HG03571 (cell line): Measurements from ENCODE around the gene REL.
"Not testable (repeated sequence)": the region's sequence is repeated elsewhere in the genome, so short reads cannot be mapped to it uniquely, and the experiment has no call there.

Experiments used
- ATAC-seq: cut with Tn5 transposase; IDR thresholded peaks from one replicate; pipeline ENCODE4 v1.9.1; 2021; ENCODE audit not compliant: unreplicated experiment

Gene REL

GRCh38 chr2:60906395-60906794 lies 25.0 kb downstream of the REL start:
- no peak for ATAC-seq

DNA sequence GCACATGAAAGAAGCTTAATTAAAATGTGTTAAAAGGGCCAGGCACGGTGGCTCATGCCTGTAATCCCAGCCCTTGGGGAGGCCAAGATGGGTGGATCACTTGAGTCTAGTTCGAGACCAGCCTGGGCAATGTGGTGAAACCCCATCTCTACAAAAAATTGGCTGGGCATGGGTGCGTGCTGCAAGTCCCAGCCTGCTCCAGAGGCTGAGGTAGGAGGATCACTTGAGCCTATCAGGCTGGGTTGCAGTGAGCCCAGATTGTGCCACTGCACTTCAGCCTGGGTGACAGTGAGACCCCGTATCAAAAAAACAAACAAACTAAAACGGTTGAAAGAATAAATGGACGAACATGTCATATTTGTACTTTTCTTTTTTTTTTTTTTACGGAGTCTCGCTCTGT lies 26.0 kb downstream of the REL start:
- no peak for ATAC-seq

GRCh38 chr2:60925994-60926740 lies 44.8 kb downstream of the REL start:
- no peak for ATAC-seq

- no peak for ATAC-seq
Observed at GRCh38 chr2:60926741-60927552, 45.6 kb downstream of the REL start.

GRCh38 chr2:60932061-60932460 lies 50.7 kb downstream of the REL start:
- not testable (repeated sequence) for ATAC-seq

DNA sequence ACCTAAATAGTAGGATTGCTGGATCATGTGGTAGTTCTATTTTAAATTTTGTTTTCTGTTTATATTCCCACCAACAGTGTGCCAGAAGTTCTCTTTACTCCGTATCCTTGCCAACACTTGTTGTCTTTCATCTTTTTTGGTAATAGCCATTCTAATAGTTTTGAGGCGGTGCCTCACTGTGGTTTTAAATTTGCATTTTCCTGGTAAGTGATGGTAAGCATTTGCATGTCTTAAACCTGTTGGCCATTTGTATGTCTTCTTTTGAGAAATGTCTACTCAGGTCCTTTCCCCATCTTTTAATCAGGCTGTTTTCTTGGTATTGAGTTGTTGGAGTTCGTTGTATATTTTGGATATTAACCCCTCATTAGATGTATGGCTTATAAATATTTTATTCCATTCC lies 51.6 kb downstream of the REL start:
- no peak for ATAC-seq

DNA sequence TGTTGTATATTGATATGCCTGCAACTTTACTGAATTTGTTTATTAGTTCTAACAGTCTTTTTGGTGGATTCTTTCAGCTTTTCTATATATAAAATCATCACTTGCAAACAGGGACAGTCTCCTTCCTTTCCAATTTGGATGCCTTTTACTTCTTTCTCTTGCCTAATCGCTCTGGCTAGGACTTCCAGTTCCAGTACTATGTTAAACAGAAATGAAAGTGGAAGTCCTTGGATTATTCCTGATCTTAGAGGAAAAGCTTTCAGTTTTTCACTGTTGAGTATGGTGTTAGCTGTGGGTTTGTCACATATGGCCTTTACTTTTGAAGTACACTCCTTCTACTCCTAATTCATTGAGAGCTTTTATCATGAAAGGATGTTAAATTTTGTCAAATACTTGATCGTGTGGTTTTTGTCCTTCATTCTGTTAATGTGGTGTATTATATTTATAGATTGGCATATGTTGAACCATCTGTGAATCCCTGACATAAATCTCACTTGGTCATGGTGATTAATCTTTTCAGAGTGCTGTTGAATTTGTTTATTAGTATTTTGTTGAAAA lies 52.9 kb downstream of the REL start:
- ATAC-seq: no peak

GRCh38 chr2:60936757-60937156 lies 55.4 kb downstream of the REL start:
- ATAC-seq: no peak

DNA sequence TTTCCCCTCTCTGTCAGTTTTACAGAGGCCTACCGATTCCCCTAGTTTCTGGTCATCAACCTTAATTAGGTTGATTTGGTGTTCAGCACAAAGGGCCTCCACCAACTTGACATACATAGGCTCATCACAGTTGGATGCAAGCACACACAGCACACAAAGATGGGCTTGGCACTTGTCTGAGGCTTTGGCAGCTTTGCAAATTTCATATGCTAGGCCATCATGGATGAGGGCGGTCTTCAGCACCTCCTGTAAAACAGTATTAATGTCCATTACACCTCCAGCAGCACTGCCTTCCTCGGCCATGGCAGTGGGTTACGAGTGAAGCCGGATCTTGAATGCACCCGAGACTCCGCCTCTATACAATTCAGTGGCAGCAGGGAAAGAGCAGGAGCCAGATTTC lies 56.9 kb downstream of the REL start:
- ATAC-seq: no peak

DNA sequence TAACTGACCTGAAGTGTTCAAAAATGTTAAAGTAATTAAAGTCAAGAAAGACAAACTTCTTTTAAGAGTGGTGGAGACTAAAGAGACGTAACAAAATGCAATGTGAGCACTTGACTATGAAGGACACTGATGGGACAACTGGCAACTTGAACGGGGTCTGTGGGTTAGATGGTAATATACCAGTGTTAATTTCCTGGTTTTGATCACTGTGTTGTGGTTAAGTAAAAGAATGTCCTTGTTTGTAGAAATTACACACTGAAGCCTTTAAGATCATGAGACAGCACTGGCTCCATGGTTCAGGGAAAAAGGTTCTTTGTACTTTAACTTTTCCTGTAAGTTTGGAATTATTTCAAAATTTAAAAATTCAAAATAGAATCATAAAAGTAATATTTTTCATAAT lies 58.2 kb downstream of the REL start:
- ATAC-seq: no peak

DNA sequence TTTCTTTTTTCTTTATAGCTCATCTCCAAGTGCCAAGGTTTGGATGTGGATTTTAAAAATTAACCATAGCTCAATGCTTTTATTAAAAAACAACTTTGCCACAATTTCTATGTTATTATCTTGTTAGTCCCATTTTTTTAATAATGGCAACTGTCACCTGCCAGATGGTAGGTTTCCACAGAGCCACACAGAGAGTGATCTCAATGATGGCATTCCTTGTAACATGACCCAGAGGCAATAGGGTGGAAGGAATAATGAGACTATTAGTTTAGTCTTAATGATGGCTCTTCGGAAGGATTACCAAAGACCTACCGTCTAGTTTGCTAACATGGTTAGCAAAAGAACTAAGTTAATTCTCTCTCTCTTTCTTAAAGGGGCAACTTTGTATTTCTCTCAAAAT lies 64.0 kb downstream of the REL start:
- ATAC-seq: no peak

DNA sequence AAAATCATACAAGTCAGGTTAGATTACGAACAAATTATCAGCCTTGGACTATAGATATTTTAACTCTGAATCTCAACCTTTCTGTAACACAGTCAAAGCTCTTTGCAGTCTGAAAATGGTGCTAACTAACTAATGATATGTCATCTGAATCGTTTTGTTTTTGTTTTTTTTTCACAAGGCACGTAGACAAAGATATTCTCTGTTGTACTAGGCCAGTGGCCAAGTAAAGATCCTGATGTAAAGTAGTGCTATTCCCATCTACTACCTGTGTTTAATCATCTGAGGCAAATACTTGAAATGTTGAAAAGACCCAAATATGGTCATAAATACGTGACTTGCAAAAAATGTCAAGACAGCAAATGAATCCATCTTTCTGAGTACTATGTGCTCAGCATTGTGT lies 65.7 kb downstream of the REL start:
- no peak for ATAC-seq

DNA sequence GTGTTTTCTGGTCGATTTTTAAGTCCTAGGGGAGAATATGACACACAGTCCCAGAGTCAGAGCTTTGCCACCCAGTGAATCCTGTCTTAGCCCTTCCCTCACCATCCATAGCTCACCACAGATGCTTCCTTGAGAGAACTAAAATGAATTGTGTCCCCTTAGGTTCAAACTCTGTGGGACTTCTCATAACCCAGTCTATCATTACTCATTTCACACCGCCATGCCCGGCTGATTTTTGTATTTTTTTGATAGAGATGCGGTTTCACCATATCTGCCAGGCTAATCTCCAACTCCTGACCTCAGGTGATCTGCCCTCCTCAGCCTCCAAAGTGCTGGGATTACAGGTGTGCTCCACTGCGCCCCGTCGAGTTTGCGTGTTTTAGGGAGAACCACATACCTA lies 66.8 kb downstream of the REL start:
- no peak for ATAC-seq

GRCh38 chr2:60948926-60949579 lies 67.7 kb downstream of the REL start:
- ATAC-seq: no peak

DNA sequence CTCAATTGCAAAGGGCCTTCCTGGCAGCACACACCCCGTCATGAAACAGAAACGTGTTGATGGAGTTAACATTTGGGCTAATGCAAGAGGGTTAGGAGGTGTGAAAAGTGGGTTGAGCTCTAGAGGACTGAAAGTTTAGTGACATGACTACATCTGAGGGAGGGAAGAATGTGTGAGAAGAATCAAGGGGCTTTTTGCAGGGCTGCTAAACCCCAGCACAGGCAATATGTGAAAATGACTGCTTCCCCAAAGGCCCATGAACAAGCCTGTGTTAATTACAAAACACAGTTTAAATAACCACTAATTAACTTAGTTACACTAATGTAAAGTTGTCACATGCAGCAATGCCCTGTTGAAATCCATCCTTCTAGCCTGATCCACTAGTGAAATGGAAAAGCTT lies 72.8 kb downstream of the REL start:
- ATAC-seq: no peak

DNA sequence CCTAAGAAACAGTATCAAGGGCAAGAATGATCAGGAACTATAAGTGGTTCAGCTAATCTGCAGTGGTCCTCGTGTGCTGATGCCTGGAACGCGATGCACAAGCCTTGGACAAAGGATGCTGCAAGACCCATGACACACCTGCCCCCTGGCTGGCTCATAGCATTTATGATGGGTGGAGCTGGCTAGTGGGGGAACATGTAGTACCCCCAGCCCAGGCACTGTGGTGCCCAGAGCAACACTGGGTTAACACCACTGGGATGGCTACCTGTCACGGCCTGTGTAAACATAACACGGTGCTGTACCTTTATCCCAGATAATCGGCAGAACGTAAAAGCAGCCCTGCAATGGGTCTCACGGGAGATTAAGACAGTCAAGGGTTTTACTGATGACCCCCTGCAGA lies 75.8 kb downstream of the REL start:
- ATAC-seq: no peak

DNA sequence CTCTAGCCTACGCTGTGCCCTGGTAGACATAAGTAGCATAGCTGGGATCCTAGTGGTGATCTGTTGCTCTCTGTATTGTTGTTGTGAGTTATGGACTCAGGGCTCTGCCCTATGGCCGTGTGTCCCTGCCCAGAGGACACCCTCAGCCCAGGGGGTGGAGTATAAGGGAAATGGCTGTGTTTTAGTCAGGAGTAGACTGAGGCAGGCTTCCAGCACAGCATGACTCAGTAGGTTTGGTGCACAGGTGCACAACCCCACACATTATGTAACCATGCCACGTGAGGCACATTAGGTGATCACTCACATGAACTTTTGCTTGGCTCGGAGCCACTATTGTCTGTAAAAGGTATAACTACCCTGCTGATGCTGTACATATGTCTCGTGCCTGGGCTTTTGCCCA lies 76.3 kb downstream of the REL start:
- no peak for ATAC-seq

DNA sequence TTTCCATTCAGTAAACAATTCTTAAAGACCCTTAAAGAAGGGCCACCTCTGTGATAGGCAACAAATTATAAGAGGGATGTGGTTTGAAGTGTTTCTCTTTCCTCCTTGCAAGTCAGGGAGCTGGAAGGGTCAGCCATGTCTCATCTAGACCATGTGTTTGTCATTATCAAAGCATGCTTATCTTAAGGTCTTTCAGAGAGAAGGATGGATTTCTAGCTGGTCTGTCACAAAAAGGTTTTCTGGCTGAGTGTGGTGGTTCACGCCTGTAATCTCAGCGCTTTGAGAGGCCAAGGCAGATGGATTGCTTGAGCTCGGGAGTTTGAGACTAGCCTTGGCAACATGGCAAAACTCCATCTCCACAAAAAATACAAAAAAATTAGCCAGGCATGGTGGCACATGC lies 77.0 kb downstream of the REL start:
- ATAC-seq: no peak

DNA sequence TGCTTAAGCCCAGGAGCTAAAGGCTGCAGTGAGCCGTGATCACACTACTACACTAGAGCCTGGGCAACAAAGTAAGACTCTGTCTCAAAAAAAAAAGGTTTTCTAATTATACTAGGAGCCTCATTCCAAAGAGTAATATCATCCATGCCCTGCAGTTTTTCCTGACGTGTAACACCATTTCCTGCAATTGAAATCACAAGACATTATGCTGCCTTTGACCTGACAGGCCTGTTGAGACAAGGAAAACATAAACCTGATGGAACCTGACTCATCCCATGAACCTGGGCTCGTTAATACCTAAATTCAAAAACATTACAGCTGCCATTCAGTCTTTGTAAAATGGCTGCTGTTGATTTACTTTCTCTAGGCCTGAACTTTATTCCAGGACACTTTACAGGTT lies 77.4 kb downstream of the REL start:
- no peak for ATAC-seq

- no peak for ATAC-seq
Observed at GRCh38 chr2:60959501-60959900, 78.1 kb downstream of the REL start.

DNA sequence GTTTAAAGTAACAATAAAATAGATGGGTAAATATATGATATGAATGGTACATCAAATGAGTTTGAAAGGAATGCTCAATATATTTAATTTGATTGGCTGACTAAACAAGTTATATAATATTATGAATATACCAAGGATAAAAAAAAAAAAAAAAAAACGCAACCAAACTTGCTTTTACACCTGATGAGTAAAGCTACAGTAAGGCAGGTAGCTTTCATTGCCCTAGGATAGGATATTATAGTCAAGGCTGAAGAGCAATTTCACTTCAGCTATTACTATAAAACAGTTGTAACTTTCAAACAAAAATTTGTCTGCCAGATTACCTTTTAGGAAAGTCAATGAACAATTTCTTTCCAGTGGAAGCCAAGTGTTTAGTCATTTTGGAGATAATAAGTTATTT lies 79.3 kb downstream of the REL start:
- ATAC-seq: no peak

DNA sequence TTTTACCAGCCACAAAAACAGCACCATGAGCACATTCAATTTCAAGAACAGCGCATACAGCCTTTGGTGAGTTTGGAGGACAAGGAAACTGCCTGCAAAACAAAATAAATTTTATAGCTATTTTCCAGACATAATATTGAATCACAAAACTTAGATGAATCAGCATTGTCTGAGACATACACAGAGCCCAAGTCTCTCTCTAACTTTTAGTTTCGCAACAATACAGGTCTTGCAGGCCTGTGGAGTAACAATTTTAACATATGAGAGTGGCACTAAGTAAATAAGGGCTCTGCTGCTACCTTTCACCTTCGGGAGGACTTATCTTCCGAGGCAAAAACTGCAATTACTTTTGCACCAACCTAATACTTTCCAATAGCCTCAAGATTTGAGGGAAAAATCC lies 80.1 kb downstream of the REL start:
- no peak for ATAC-seq
